ENCODE measurements around the gene SCNN1B.
"Not testable (repeated sequence)": the region's sequence is repeated elsewhere in the genome, so short reads cannot be mapped to it uniquely, and the experiment has no call there.

SCNN1B gene

GRCh38 chr16:23302045-23302956, at the start of gene SCNN1B:
TSS of gene SCNN1B (plus strand) at chr16:23302302. CDS start at chr16:23348600, 46,298 bp downstream.
- no peak for DNase-seq

- DNase-seq: no peak
These were observed 49.8 kb upstream of the SCNN1B start for GRCh38 chr16:23252310-23252709.

- not testable (repeated sequence) for DNase-seq
These were observed 48.5 kb upstream of the SCNN1B start for GRCh38 chr16:23253650-23254049.

GRCh38 chr16:23254338-23254737, 47.8 kb upstream of the SCNN1B start:
- peak; percentile 71 for DNase-seq

- no peak for DNase-seq
These were observed 47.1 kb upstream of the SCNN1B start for GRCh38 chr16:23255000-23255399.

- DNase-seq: no peak
These were observed 45.7 kb upstream of the SCNN1B start for GRCh38 chr16:23256440-23256839.

- no peak for DNase-seq
These were observed 44.4 kb upstream of the SCNN1B start for GRCh38 chr16:23257682-23258081.

- no peak for DNase-seq
These were observed 43.2 kb upstream of the SCNN1B start for GRCh38 chr16:23258919-23259237.

- DNase-seq: no peak
These were observed 34.5 kb upstream of the SCNN1B start for GRCh38 chr16:23267647-23268046.

- DNase-seq: no peak
These were observed 33.5 kb upstream of the SCNN1B start for GRCh38 chr16:23268561-23268960.

- DNase-seq: no peak
These were observed 32.7 kb upstream of the SCNN1B start for GRCh38 chr16:23269248-23269953.

GRCh38 chr16:23270654-23271053, 31.4 kb upstream of the SCNN1B start:
- no peak for DNase-seq

GRCh38 chr16:23274968-23275367, 27.1 kb upstream of the SCNN1B start:
- DNase-seq: no peak

GRCh38 chr16:23276821-23277220, 25.3 kb upstream of the SCNN1B start:
- DNase-seq: no peak

- DNase-seq: no peak
These were observed 24.1 kb upstream of the SCNN1B start for GRCh38 chr16:23278031-23278430.

- no peak for DNase-seq
These were observed 22.4 kb upstream of the SCNN1B start for GRCh38 chr16:23279721-23280153.

GRCh38 chr16:23280483-23280967, 21.6 kb upstream of the SCNN1B start:
- DNase-seq: no peak

- DNase-seq: no peak
These were observed 19.5 kb upstream of the SCNN1B start for GRCh38 chr16:23282568-23282967.

GRCh38 chr16:23283571-23283970, 18.5 kb upstream of the SCNN1B start:
- DNase-seq: no peak

GRCh38 chr16:23284584-23284983, 17.5 kb upstream of the SCNN1B start:
- DNase-seq: no peak

GRCh38 chr16:23286131-23286532, 16.0 kb upstream of the SCNN1B start:
- DNase-seq: peak; percentile 45

- DNase-seq: no peak
These were observed 13.9 kb upstream of the SCNN1B start for GRCh38 chr16:23288209-23288608.

GRCh38 chr16:23288726-23289512, 13.2 kb upstream of the SCNN1B start:
- DNase-seq: no peak
